Liver (tissue), 9 donors: ENCODE data around the gene MRPL54. TPM values are rescaled to one million over a fixed set of nuclear protein-coding genes. Genes with fewer than 3 reads are reported as not detected.

ENCODE experiments used
- DNase-seq: peaks from one replicate; pipeline ENCODE4 v3.0.0-alpha.2; 2017; ENCODE audit warnings: low spot score
- H3K27ac ChIP-seq, 2 donors: one replicate each; pipeline ENCODE4 v1.7.0; 2013; ENCODE audit warnings: inconsistent platforms in 2 of 2, low read length in 2 of 2, control low read depth in 1 of 2, low read depth in 1 of 2, mild to moderate bottlenecking in 1 of 2
- H3K27me3 ChIP-seq, 4 donors: one replicate each; pipeline versions ENCODE4 v1.6.1 to v1.7.0; 2013; ENCODE audit warnings: low read length in 3 of 4, inconsistent platforms in 1 of 4, mild to moderate bottlenecking in 1 of 4, moderate library complexity in 1 of 4; ENCODE audit not compliant: control insufficient read depth in 4 of 4, insufficient read depth in 4 of 4
- H3K36me3 ChIP-seq, 4 donors: one replicate each; pipeline versions ENCODE4 v1.6.1 to v1.7.0; 2013; ENCODE audit warnings: low read length in 3 of 4, mild to moderate bottlenecking in 3 of 4, low read depth in 1 of 4, moderate library complexity in 1 of 4; ENCODE audit not compliant: control insufficient read depth in 4 of 4, insufficient read depth in 3 of 4
- H3K4me1 ChIP-seq, 4 donors: one replicate each; pipeline versions ENCODE4 v1.6.1 to v1.7.0; 2013; ENCODE audit warnings: low read length in 3 of 4, mild to moderate bottlenecking in 3 of 4, moderate library complexity in 1 of 4; ENCODE audit not compliant: control insufficient read depth in 4 of 4, insufficient read depth in 4 of 4
- H3K4me3 ChIP-seq, 3 donors: one replicate each; pipeline versions ENCODE4 v1.6.1 to v1.7.0; 2013; ENCODE audit warnings: low read length in 3 of 3, control low read depth in 1 of 3, low read depth in 1 of 3, mild to moderate bottlenecking in 1 of 3
- H3K9ac ChIP-seq, 2 donors: one replicate each; pipeline ENCODE4 v1.7.0; 2013; ENCODE audit warnings: low read length in 2 of 2, mild to moderate bottlenecking in 2 of 2, moderate library complexity in 2 of 2, control low read depth in 1 of 2, low read depth in 1 of 2
- H3K9me3 ChIP-seq, 4 donors: one replicate each; pipeline versions ENCODE4 v1.6.1 to v1.7.0; 2013; ENCODE audit warnings: low read length in 3 of 4; ENCODE audit not compliant: control insufficient read depth in 4 of 4
- ATF3 ChIP-seq: IDR thresholded peaks from 2 replicates; pipeline ENCODE4 v1.6.1; 2016; ENCODE audit warnings: antibody characterized with exemption
- CTCF ChIP-seq: fragments of 150-350 bp; IDR thresholded peaks from 2 replicates; pipeline ENCODE4 v1.5.1; 2017; ENCODE audit warnings: improper control_type of control experiment, low read depth, low read length; ENCODE audit not compliant: missing input control
- EGR1 ChIP-seq, 2 donors: IDR thresholded peaks; 2 replicates each; pipeline ENCODE4 v1.6.1; 2016 to 2018; ENCODE audit warnings: antibody characterized with exemption in 2 of 2, low read depth in 2 of 2
- FOXA1 ChIP-seq: IDR thresholded peaks from 2 replicates; pipeline ENCODE4 v1.6.1; 2016; ENCODE audit warnings: antibody characterized with exemption
- FOXA2 ChIP-seq: IDR thresholded peaks from 2 replicates; pipeline ENCODE4 v1.6.1; 2016; ENCODE audit warnings: antibody characterized with exemption
- JUND ChIP-seq, 2 donors: IDR thresholded peaks; 2 replicates each; pipeline ENCODE4 v1.6.1; 2016; ENCODE audit warnings: antibody characterized with exemption in 2 of 2
- MAX ChIP-seq: IDR thresholded peaks from 2 replicates; pipeline ENCODE4 v1.6.1; 2016; ENCODE audit warnings: antibody characterized with exemption
- NR2F2 ChIP-seq: IDR thresholded peaks from 2 replicates; pipeline ENCODE4 v1.6.1; 2016; ENCODE audit warnings: antibody characterized with exemption
- RXRA ChIP-seq, 2 donors: IDR thresholded peaks; 2 replicates each; pipeline ENCODE4 v1.6.1; 2017 to 2018; ENCODE audit warnings: antibody characterized with exemption in 2 of 2, mild to moderate bottlenecking in 1 of 2
- SP1 ChIP-seq: IDR thresholded peaks from 2 replicates; pipeline ENCODE4 v1.6.1; 2018; ENCODE audit warnings: antibody characterized with exemption, mild to moderate bottlenecking
- TAF1 ChIP-seq: conservative IDR thresholded peaks from 2 replicates; pipeline ENCODE4 v1.6.1; 2016; ENCODE audit warnings: antibody characterized with exemption, mild to moderate bottlenecking
- ZBTB33 ChIP-seq: IDR thresholded peaks from 2 replicates; pipeline ENCODE4 v1.6.1; 2016; ENCODE audit warnings: antibody characterized with exemption
- WGBS: extraction: QIAGEN DNeasy Blood & Tissue Kit; methylation state at CpG from one replicate; pipeline ENCODE4 v1.1.7; 2013; 5-methylcytosine and 5-hydroxymethylcytosine counted together
- polyA plus RNA-seq, 2 donors: library from polyadenylated mRNA; stranded (reverse) in 1 of 2; unstranded in 1 of 2; fragments of 200-250 nt in 1 of 2; fragments of >200 nt in 1 of 2; fragmentation: Nextera tagmentation in 1 of 2; extraction: Ambion mirVana in 1 of 2; gene quantifications; one replicate each; pipeline versions ENCODE4 v1.2.1 to v1.2.3, GENCODE V29; 2013 to 2015
- total RNA-seq, 2 donors: library from RNA; depleted of rRNA; stranded (reverse); fragments of >200 nt; gene quantifications; one replicate each; pipeline ENCODE4 v1.2.3, GENCODE V29; 2014
- donor health status: healthy.
- donor health status: healthy.
- donor health status: healthy.
- donor health status: healthy.
- donor health status: healthy.

MRPL54 gene
- total and polyA plus RNA-seq, 4 donors: 25.1 to 109 (median 42.9) TPM

GRCh38 chr19:3746371-3747056 is 16.0 kb upstream of the MRPL54 start:
- H3K27ac ChIP-seq: no peak overlapping the region
- no peak overlapping the region for H3K4me3 ChIP-seq
- no peaks in the 10 kb centered on the region for H3K9me3 ChIP-seq
- no peak for DNase-seq
- TF ChIP-seq TAF1 (no peak), SP1 (no peak), CTCF (no peak)
- no peak overlapping the region for H3K9ac ChIP-seq
- H3K36me3 ChIP-seq: peaks cover 7 to 19% (median 11%) of the 10 kb centered on the region in 4 donors
- peaks cover 0 to 5% (median 2%) of the 10 kb centered on the region in 4 donors for H3K4me1 ChIP-seq
- 91% methylated on average over 31 of the region's 31 CpGs for WGBS
- no peaks in the 10 kb centered on the region for H3K27me3 ChIP-seq

GRCh38 chr19:3748965-3749364 is 13.5 kb upstream of the MRPL54 start:
- DNase-seq: no peak
- 47% methylated on average over 8 of the region's 8 CpGs for WGBS
- H3K36me3 ChIP-seq: peaks cover 9 to 34% (median 14%) of the 10 kb centered on the region in 4 donors
- H3K27ac ChIP-seq: no peak overlapping the region
- no peaks in the 10 kb centered on the region for H3K9me3 ChIP-seq
- TF ChIP-seq EGR1 (IDR thresholded peaks at IDR 0.05; ENCODE audit: low read depth in 2 of 2) (no peak), RXRA (IDR thresholded peaks at IDR 0.05) (peak; percentile 6 to 26)
- H3K4me3 ChIP-seq: no peak overlapping the region
- no peak overlapping the region for H3K9ac ChIP-seq
- H3K27me3 ChIP-seq: no peaks in the 10 kb centered on the region
- H3K4me1 ChIP-seq: peaks cover 0 to 2% (median 2%) of the 10 kb centered on the region in 4 donors

GRCh38 chr19:3750211-3750610 is 12.3 kb upstream of the MRPL54 start:
- H3K9ac ChIP-seq: no peak overlapping the region
- TF ChIP-seq ZBTB33 (no peak), EGR1 (IDR thresholded peaks at IDR 0.05; ENCODE audit: low read depth in 2 of 2) (no peak), NR2F2 (no peak), SP1 (no peak), JUND (IDR thresholded peaks at IDR 0.05) (no peak), RXRA (IDR thresholded peaks at IDR 0.05) (no peak)
- peaks cover 0 to 1% (median 0%) of the 10 kb centered on the region in 4 donors for H3K4me1 ChIP-seq
- no peak for DNase-seq
- WGBS: 97% methylated on average over 2 of the region's 2 CpGs
- H3K9me3 ChIP-seq: no peaks in the 10 kb centered on the region
- H3K27me3 ChIP-seq: no peaks in the 10 kb centered on the region
- peaks cover 9 to 34% (median 14%) of the 10 kb centered on the region in 4 donors for H3K36me3 ChIP-seq
- H3K4me3 ChIP-seq: no peak overlapping the region
- H3K27ac ChIP-seq: no peak overlapping the region

GRCh38 chr19:3751236-3751635 is 11.2 kb upstream of the MRPL54 start:
- Histone ChIP-seq H3K27me3 (no peaks in the 10 kb centered on the region), H3K4me1 (peaks cover 0 to 1% (median 0%) of the 10 kb centered on the region in 4 donors), H3K4me3 (no peak overlapping the region), H3K36me3 (peaks cover 9 to 34% (median 14%) of the 10 kb centered on the region in 4 donors), H3K9me3 (no peaks in the 10 kb centered on the region), H3K27ac (no peak overlapping the region), H3K9ac (no peak overlapping the region)
- DNase-seq: no peak
- WGBS: 98% methylated on average over 30 of the region's 30 CpGs
- TF ChIP-seq NR2F2 (no peak), MAX (no peak), CTCF (no peak), TAF1 (no peak), FOXA2 (no peak), SP1 (no peak), JUND (IDR thresholded peaks at IDR 0.05) (no peak), FOXA1 (no peak), ZBTB33 (no peak), ATF3 (no peak)
